ENCODE data around the gene CD68. TPM values are rescaled to one million over a fixed set of nuclear protein-coding genes. Genes with fewer than 3 reads are reported as not detected.

CD68 gene, protein sequence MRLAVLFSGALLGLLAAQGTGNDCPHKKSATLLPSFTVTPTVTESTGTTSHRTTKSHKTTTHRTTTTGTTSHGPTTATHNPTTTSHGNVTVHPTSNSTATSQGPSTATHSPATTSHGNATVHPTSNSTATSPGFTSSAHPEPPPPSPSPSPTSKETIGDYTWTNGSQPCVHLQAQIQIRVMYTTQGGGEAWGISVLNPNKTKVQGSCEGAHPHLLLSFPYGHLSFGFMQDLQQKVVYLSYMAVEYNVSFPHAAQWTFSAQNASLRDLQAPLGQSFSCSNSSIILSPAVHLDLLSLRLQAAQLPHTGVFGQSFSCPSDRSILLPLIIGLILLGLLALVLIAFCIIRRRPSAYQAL
- polyA plus RNA-seq: 512 TPM
- long read RNA-seq, donor 1, transcript CD68-201 (6 exons, 1,878 nt): major isoform, 80 of 195 reads
- long read RNA-seq, donor 1, transcript CD68-202 (6 exons, 1,771 nt): minor isoform, 9 of 195 reads
- long read RNA-seq, donor 1, partial matches to known transcripts: 98 of 195 reads
- long read RNA-seq, donor 1, other reads (novel, unspliced or antisense): 6 of 195 reads
- long read RNA-seq, donor 2, transcript CD68-201 (6 exons, 1,878 nt): major isoform, 219 of 592 reads
- long read RNA-seq, donor 2, transcript CD68-202 (6 exons, 1,771 nt): minor isoform, 16 of 592 reads
- long read RNA-seq, donor 2, partial matches to known transcripts: 327 of 592 reads
- long read RNA-seq, donor 2, other reads (novel, unspliced or antisense): 30 of 592 reads
- long read RNA-seq, donor 3: 0 reads
- long read RNA-seq, donor 4, transcript CD68-201 (6 exons, 1,878 nt): major isoform, 17 of 63 reads
- long read RNA-seq, donor 4, partial matches to known transcripts: 44 of 63 reads
- long read RNA-seq, donor 4, other reads (novel, unspliced or antisense): 0 of 63 reads
- long read RNA-seq, donor 5, transcript CD68-201 (6 exons, 1,878 nt): major isoform, 50 of 131 reads
- long read RNA-seq, donor 5, transcript CD68-202 (6 exons, 1,771 nt): minor isoform, 5 of 131 reads
- long read RNA-seq, donor 5, partial matches to known transcripts: 69 of 131 reads
- long read RNA-seq, donor 5, other reads (novel, unspliced or antisense): 7 of 131 reads
- long read RNA-seq, donor 6, transcript CD68-202 (6 exons, 1,771 nt): minor isoform, 12 of 521 reads
- long read RNA-seq, donor 6, transcript CD68-203 (3 exons, 891 nt): minor isoform, 7 of 521 reads
- long read RNA-seq, donor 6, transcript CD68-201 (6 exons, 1,878 nt): major isoform, 131 of 521 reads
- long read RNA-seq, donor 6, partial matches to known transcripts: 350 of 521 reads
- long read RNA-seq, donor 6, other reads (novel, unspliced or antisense): 21 of 521 reads
- long read RNA-seq, donor 7, transcript CD68-201 (6 exons, 1,878 nt): major isoform, 13 of 42 reads
- long read RNA-seq, donor 7, partial matches to known transcripts: 29 of 42 reads
- long read RNA-seq, donor 7, other reads (novel, unspliced or antisense): 0 of 42 reads
- long read RNA-seq, donor 8, transcript CD68-202 (6 exons, 1,771 nt): minor isoform, 18 of 565 reads
- long read RNA-seq, donor 8, transcript CD68-201 (6 exons, 1,878 nt): major isoform, 184 of 565 reads
- long read RNA-seq, donor 8, partial matches to known transcripts: 317 of 565 reads
- long read RNA-seq, donor 8, other reads (novel, unspliced or antisense): 42 of 565 reads
- long read RNA-seq, donor 9, transcript CD68-201 (6 exons, 1,878 nt): major isoform, 146 of 663 reads
- long read RNA-seq, donor 9, transcript CD68-202 (6 exons, 1,771 nt): minor isoform, 10 of 663 reads
- long read RNA-seq, donor 9, partial matches to known transcripts: 475 of 663 reads
- long read RNA-seq, donor 9, other reads (novel, unspliced or antisense): 28 of 663 reads
- long read RNA-seq, donor 10, transcript CD68-202 (6 exons, 1,771 nt): minor isoform, 22 of 522 reads
- long read RNA-seq, donor 10, transcript CD68-201 (6 exons, 1,878 nt): major isoform, 173 of 522 reads
- long read RNA-seq, donor 10, partial matches to known transcripts: 298 of 522 reads
- long read RNA-seq, donor 10, other reads (novel, unspliced or antisense): 24 of 522 reads
- long read RNA-seq, donor 11, transcript CD68-201 (6 exons, 1,878 nt): major isoform, 126 of 336 reads
- long read RNA-seq, donor 11, transcript CD68-202 (6 exons, 1,771 nt): minor isoform, 9 of 336 reads
- long read RNA-seq, donor 11, partial matches to known transcripts: 188 of 336 reads
- long read RNA-seq, donor 11, other reads (novel, unspliced or antisense): 12 of 336 reads

DNA sequence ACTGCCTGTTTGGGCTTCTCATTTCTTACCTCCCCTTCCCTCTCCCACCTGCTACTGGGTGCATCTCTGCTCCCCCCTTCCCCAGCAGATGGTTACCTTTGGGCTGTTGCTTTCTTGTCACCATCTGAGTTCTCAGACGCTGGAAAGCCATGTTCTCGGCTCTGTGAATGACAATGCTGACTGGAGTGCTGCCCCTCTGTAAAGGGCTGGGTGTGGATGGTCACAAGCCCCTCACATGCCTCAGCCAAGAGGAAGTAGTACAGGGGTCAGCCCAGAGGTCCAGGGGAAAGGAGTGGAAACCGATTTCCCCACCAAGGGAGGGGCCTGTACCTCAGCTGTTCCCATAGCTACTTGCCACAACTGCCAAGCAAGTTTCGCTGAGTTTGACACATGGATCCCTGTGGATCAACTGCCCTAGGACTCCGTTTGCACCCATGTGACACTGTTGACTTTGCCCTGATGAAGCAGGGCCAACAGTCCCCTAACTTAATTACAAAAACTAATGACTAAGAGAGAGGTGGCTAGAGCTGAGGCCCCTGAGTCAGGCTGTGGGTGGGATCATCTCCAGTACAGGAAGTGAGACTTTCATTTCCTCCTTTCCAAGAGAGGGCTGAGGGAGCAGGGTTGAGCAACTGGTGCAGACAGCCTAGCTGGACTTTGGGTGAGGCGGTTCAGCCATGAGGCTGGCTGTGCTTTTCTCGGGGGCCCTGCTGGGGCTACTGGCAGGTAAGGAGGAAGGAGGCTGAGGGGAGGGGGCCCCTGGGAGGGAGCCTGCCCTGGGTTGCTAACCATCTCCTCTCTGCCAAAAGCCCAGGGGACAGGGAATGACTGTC, at the start of gene CD68:
Gene CD68 (plus strand): TSS at position 638 of the 833 bp plus-strand sequence. CDS start 40 bp downstream, at position 678.
- peak; percentile 98 to 99 for DNase-seq
- no CpG with 5 or more reads among the region's 7 CpGs for WGBS (ENCODE audit: insufficient coverage, low lambda C conversion rate)
- peaks cover 64% of the 10 kb centered on the region for H3K36me3 ChIP-seq (ENCODE audit: control insufficient read depth, insufficient read depth, low read length)

DNA sequence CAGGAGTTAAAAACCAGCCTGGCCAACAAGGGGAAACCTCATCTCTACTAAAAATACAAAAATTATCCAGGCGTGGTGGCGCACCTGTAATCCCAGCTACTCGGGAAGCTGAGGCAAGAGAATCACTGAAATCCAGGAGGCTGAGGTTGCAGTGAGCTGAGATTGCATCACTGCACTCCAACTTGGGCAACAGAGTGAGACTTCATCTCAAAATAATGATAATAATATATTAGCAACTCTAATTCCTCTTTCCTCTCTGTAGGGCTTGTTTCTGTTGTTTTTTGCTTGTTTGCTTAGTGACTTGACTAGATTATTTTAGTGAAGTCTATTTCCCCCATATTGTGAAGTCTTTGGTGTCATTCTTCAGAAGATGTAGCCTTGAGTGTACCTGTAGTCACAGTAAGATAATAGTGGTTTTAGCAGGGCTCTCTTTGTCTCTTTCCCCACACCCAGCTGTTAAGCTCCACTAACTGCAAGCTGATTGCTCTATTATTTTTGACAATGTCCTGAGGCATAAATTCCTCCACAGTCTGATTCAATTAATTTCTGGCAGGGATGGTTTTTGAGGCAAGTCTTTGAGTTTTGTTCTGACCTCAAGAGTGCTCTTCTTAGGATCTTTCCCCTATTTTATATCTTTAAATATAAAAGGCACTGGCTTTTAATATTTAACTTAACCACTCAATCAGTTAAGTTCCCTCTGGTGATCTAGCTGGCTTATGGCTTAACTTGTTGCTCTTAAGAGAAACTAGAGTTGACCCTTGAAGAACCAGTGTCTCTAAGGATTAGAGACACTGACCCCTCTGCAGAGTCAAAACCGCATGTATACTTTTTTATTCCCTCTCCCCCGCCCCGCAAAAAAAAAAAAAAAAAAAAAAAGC, 49.2 kb upstream of the CD68 start:
- Histone ChIP-seq H3K4me1 (ENCODE audit: control insufficient read depth, insufficient read depth, low read length) (peaks cover 10% of the 10 kb centered on the region), H3K27me3 (ENCODE audit: control insufficient read depth, insufficient read depth, low read length) (no peaks in the 10 kb centered on the region), H3K4me3 (ENCODE audit: low read length) (no peak overlapping the region), H3K36me3 (ENCODE audit: control insufficient read depth, insufficient read depth, low read length) (no peaks in the 10 kb centered on the region), H3K9me3 (ENCODE audit: control insufficient read depth, low read depth, low read length) (peaks cover 22% of the 10 kb centered on the region), H3K27ac (ENCODE audit: low read length) (no peak overlapping the region)
- no CpG with 5 or more reads among the region's 6 CpGs for WGBS (ENCODE audit: insufficient coverage, low lambda C conversion rate)
- no peak for DNase-seq

More for the DNA sequence above, at the start of gene CD68:
- Histone ChIP-seq H3K9me3 (ENCODE audit: control insufficient read depth, low read depth, low read length) (peaks cover 8% of the 10 kb centered on the region), H3K27ac (ENCODE audit: low read length) (peak within 1 kb of the TSS; percentile 93), H3K27me3 (ENCODE audit: control insufficient read depth, insufficient read depth, low read length) (no peaks in the 10 kb centered on the region), H3K4me3 (ENCODE audit: low read length) (peak within 1 kb of the TSS; percentile 49), H3K4me1 (ENCODE audit: control insufficient read depth, insufficient read depth, low read length) (peaks cover 75% of the 10 kb centered on the region)

DNA sequence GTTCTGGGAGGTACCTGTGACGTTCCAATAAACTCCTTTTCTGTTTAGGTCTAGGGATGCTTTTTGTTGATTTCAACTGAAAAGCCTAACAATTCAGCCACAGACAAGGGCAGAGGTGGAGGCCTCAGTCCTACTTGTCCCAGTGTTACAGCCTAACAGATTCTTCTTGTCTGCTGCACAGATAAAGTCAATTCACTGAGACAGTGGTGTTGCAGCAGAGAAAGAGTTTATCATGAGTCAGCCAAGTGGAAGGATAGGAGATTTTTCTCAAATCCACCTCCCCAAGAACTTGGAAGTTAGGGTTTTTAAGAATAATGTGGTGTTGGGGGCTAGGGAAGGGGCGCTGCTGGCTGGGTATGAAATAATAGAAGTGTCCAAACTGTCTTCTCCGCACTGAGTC, 41.4 kb upstream of the CD68 start:
- Histone ChIP-seq H3K9me3 (ENCODE audit: control insufficient read depth, low read depth, low read length) (peaks cover 14% of the 10 kb centered on the region), H3K4me1 (ENCODE audit: control insufficient read depth, insufficient read depth, low read length) (peaks cover 9% of the 10 kb centered on the region), H3K36me3 (ENCODE audit: control insufficient read depth, insufficient read depth, low read length) (no peaks in the 10 kb centered on the region), H3K27me3 (ENCODE audit: control insufficient read depth, insufficient read depth, low read length) (no peaks in the 10 kb centered on the region), H3K27ac (ENCODE audit: low read length) (no peak overlapping the region), H3K4me3 (ENCODE audit: low read length) (no peak overlapping the region)
- DNase-seq: no peak
- no CpG with 5 or more reads among the region's 3 CpGs for WGBS (ENCODE audit: insufficient coverage, low lambda C conversion rate)

DNA sequence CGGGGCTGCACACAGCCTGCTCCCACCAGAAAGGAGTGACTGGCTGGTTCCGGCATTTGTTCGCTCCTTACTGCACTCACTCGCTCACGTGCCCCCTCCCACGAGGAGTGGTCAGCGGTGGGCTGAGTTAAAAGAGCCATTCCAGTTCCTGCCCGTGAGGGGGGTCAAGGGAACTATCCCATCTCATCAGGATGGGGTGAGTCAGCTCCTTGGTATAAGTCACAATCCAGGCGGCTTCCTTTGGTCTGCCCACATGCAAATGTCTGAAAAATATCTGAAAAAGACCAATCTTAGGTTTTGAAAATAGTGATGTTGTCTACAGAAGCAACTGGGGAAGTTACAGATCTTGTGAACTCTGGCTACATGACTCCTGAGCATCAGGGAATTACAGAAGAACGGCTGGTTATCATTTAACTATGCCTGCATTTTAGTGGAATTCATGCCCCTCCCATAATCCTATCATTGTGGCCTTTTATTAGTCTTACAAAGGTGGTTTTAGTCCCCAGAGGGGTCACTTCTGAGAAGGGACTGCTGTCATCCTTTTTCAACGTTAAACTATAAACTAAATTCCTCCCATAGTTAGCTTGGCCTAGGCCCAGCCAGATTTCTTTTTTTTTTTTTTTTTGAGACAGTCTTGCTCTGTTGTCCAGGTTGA, 40.4 kb upstream of the CD68 start:
- H3K36me3 ChIP-seq (ENCODE audit: control insufficient read depth, insufficient read depth, low read length): no peaks in the 10 kb centered on the region
- DNase-seq: peak in 1 of 2 donors; percentile 45
- peak overlapping the region; percentile 37 for H3K27ac ChIP-seq (ENCODE audit: low read length)
- 0% methylated on average over 1 of the region's 11 CpGs for WGBS (ENCODE audit: insufficient coverage, low lambda C conversion rate)
- peaks cover 14% of the 10 kb centered on the region for H3K9me3 ChIP-seq (ENCODE audit: control insufficient read depth, low read depth, low read length)
- H3K4me1 ChIP-seq (ENCODE audit: control insufficient read depth, insufficient read depth, low read length): peaks cover 7% of the 10 kb centered on the region
- H3K27me3 ChIP-seq (ENCODE audit: control insufficient read depth, insufficient read depth, low read length): no peaks in the 10 kb centered on the region
- H3K4me3 ChIP-seq (ENCODE audit: low read length): no peak overlapping the region

DNA sequence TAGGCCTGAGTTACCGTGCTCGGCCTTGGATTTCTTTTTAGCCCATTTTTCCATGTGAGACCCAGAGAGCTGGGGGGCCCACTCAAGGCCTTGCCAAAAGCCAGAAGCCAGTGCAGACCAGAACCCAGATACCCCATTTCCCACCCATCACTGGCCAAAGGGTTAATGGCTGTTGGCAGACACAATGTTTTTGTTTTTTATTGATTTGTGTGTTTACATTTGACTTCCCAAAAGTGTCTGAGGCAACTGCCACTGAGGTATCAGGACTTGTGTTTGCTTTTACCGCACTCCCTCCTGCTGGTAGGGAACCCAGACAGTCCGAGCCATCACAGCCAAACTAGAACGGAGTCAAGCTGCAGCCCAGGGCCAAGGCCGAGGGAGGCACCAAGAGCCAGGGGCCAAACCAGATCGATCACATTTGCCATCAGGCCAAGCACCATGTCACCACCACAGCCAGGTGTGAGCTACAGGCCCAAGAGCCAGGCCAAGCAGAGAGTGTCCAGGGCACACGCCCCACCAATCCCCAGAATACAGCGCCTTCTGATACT, 38.3 kb upstream of the CD68 start:
- Histone ChIP-seq H3K27me3 (ENCODE audit: control insufficient read depth, insufficient read depth, low read length) (no peaks in the 10 kb centered on the region), H3K36me3 (ENCODE audit: control insufficient read depth, insufficient read depth, low read length) (no peaks in the 10 kb centered on the region), H3K27ac (ENCODE audit: low read length) (no peak overlapping the region), H3K4me3 (ENCODE audit: low read length) (no peak overlapping the region), H3K4me1 (ENCODE audit: control insufficient read depth, insufficient read depth, low read length) (peaks cover 7% of the 10 kb centered on the region), H3K9me3 (ENCODE audit: control insufficient read depth, low read depth, low read length) (peaks cover 14% of the 10 kb centered on the region)
- no CpG with 5 or more reads among the region's 9 CpGs for WGBS (ENCODE audit: insufficient coverage, low lambda C conversion rate)
- no peak for DNase-seq

DNA sequence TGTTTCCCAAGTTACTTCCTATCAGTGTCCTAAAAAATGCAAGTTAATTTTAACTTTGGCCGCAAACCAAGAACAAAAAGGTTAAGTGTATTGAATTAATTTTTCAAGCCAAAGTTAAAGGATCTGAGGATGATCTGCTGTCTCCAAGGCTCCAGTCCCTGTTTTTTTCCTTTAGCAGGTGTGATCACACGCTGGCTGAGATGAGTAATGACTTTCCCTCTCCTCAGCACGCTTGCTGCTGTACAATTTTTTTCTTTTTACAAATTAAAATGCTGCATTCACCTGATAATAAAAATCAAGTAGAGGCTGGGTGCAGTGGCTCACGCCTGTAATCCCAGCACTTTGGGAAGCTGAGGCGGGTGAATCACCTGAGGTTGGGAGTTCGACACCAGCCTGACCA, 34.5 kb upstream of the CD68 start:
- Histone ChIP-seq H3K36me3 (ENCODE audit: control insufficient read depth, insufficient read depth, low read length) (no peaks in the 10 kb centered on the region), H3K4me1 (ENCODE audit: control insufficient read depth, insufficient read depth, low read length) (peaks cover 10% of the 10 kb centered on the region), H3K27ac (ENCODE audit: low read length) (no peak overlapping the region), H3K27me3 (ENCODE audit: control insufficient read depth, insufficient read depth, low read length) (no peaks in the 10 kb centered on the region), H3K4me3 (ENCODE audit: low read length) (no peak overlapping the region), H3K9me3 (ENCODE audit: control insufficient read depth, low read depth, low read length) (no peaks in the 10 kb centered on the region)
- 100% methylated on average over 1 of the region's 6 CpGs for WGBS (ENCODE audit: insufficient coverage, low lambda C conversion rate)
- DNase-seq: no peak

DNA sequence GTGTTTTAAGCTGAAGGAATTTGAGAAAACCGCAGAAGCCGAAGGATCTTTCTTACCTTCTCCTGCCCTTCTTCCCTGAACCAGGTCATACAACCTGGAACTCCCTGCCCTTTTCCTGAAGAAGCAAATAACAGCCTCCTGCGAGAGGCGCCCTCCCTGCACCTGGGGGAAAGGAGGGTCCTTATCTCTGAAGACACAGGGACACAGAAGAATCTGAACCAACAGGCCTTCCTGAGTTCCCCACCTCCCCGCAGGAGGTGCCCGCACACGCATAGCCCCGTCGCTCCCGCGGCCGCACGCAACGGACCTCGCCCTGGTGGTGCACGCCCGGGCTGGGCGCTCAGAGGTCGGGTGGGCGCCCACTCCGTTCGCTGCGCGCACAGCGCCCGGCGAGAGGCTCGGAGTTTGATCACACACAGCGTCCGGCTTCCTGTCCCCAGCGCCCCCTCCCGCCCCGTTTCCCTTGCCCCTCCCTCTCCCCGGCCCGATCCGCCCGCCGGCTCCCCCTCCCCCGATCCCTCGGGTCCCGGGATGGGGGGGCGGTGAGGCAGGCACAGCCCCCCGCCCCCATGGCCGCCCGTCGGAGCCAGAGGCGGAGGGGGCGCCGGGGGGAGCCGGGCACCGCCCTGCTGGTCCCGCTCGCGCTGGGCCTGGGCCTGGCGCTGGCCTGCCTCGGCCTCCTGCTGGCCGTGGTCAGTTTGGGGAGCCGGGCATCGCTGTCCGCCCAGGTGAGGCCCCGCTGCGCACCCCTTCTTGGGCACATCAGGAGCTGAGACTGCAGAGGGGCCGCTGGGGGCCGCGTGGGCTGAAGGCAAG, 30.6 kb upstream of the CD68 start, which contains the start of gene TNFSF12:
Gene TNFSF12 (plus strand): TSS at position 474 of the 816 bp plus-strand sequence. CDS start 96 bp downstream, at position 570.
- peak in 1 of 2 donors; percentile 80 for DNase-seq
- peaks cover 24% of the 10 kb centered on the region for H3K4me1 ChIP-seq (ENCODE audit: control insufficient read depth, insufficient read depth, low read length)
- H3K27ac ChIP-seq (ENCODE audit: low read length): peak within 1 kb of the TSS; percentile 90
- H3K27me3 ChIP-seq (ENCODE audit: control insufficient read depth, insufficient read depth, low read length): no peaks in the 10 kb centered on the region
- H3K9me3 ChIP-seq (ENCODE audit: control insufficient read depth, low read depth, low read length): no peaks in the 10 kb centered on the region
- no peaks in the 10 kb centered on the region for H3K36me3 ChIP-seq (ENCODE audit: control insufficient read depth, insufficient read depth, low read length)
- WGBS (ENCODE audit: insufficient coverage, low lambda C conversion rate): no CpG with 5 or more reads among the region's 65 CpGs
- peak within 1 kb of the TSS; percentile 62 for H3K4me3 ChIP-seq (ENCODE audit: low read length)
